ENCODE data around the gene MGST2. TPM values are rescaled to one million over a fixed set of nuclear protein-coding genes. Genes with fewer than 3 reads are reported as not detected.

The MGST2 gene
- total RNA-seq, 2 donors from 2014 or later = 24.3 to 35.5 TPM

GRCh38 chr4:139704915-139705485 is 39.4 kb downstream of the MGST2 start:
- H3K27ac ChIP-seq = no peak overlapping the region
- no peaks in the 10 kb centered on the region for H3K27me3 ChIP-seq (replicated peaks; ENCODE audit: insufficient read depth)
- DNase-seq (ENCODE audit: low spot score) (no peak), ATAC-seq (ENCODE audit: insufficient number of reproducible peaks, low FRiP score, low read depth) (no peak)
- H3K36me3 ChIP-seq = no peaks in the 10 kb centered on the region
- no peaks in the 10 kb centered on the region for H3K4me1 ChIP-seq (ENCODE audit: control insufficient read depth in 1 of 2, low read depth in 2 of 2)
- H3K4me3 ChIP-seq = no peak overlapping the region
- no peaks in the 10 kb centered on the region for H3K9me3 ChIP-seq
- TF ChIP-seq CTCF (IDR thresholded peaks at IDR 0.05) = no peak

GRCh38 chr4:139709660-139710059 is 44.0 kb downstream of the MGST2 start:
- H3K9me3 ChIP-seq = no peaks in the 10 kb centered on the region
- no peak for DNase-seq (ENCODE audit: low spot score)
- no peaks in the 10 kb centered on the region for H3K27me3 ChIP-seq (replicated peaks; ENCODE audit: insufficient read depth)
- H3K4me3 ChIP-seq = no peak overlapping the region
- no peak for TF ChIP-seq CTCF (IDR thresholded peaks at IDR 0.05)
- no peaks in the 10 kb centered on the region for H3K36me3 ChIP-seq
- no peak overlapping the region for H3K27ac ChIP-seq
- peaks cover 11 to 24% of the 10 kb centered on the region in 2 donors for H3K4me1 ChIP-seq (ENCODE audit: control insufficient read depth in 1 of 2, low read depth in 2 of 2)
- ATAC-seq (ENCODE audit: insufficient number of reproducible peaks, low FRiP score, low read depth) = no peak

GRCh38 chr4:139710073-139710472 is 44.5 kb downstream of the MGST2 start:
- Histone ChIP-seq H3K9me3 (no peaks in the 10 kb centered on the region), H3K36me3 (no peaks in the 10 kb centered on the region), H3K4me1 (ENCODE audit: control insufficient read depth in 1 of 2, low read depth in 2 of 2) (peaks cover 11 to 24% of the 10 kb centered on the region in 2 donors), H3K4me3 (no peak overlapping the region), H3K27ac (no peak overlapping the region), H3K27me3 (replicated peaks; ENCODE audit: insufficient read depth) (no peaks in the 10 kb centered on the region)
- no peak for ATAC-seq (ENCODE audit: insufficient number of reproducible peaks, low FRiP score, low read depth)
- DNase-seq (ENCODE audit: low spot score) = no peak
- no peak for TF ChIP-seq CTCF (IDR thresholded peaks at IDR 0.05)

GRCh38 chr4:139711461-139711860 is 45.8 kb downstream of the MGST2 start:
- Histone ChIP-seq H3K36me3 (no peaks in the 10 kb centered on the region), H3K27ac (peak overlapping the region in 1 of 2 donors; percentile 67), H3K27me3 (replicated peaks; ENCODE audit: insufficient read depth) (no peaks in the 10 kb centered on the region), H3K9me3 (no peaks in the 10 kb centered on the region), H3K4me1 (ENCODE audit: control insufficient read depth in 1 of 2, low read depth in 2 of 2) (peaks cover 11 to 33% of the 10 kb centered on the region in 2 donors), H3K4me3 (peak overlapping the region; percentile 34)
- ATAC-seq (ENCODE audit: insufficient number of reproducible peaks, low FRiP score, low read depth) = no peak
- TF ChIP-seq CTCF (IDR thresholded peaks at IDR 0.05) = no peak
- no peak for DNase-seq (ENCODE audit: low spot score)

- H3K9me3 ChIP-seq = no peaks in the 10 kb centered on the region
- peak overlapping the region; percentile 9 for H3K4me3 ChIP-seq
- no peaks in the 10 kb centered on the region for H3K36me3 ChIP-seq
- peaks cover 11 to 33% of the 10 kb centered on the region in 2 donors for H3K4me1 ChIP-seq (ENCODE audit: control insufficient read depth in 1 of 2, low read depth in 2 of 2)
- no peak for ATAC-seq (ENCODE audit: insufficient number of reproducible peaks, low FRiP score, low read depth)
- peak overlapping the region; percentile 30 to 67 for H3K27ac ChIP-seq
- DNase-seq (ENCODE audit: low spot score) = no peak
- no peaks in the 10 kb centered on the region for H3K27me3 ChIP-seq (replicated peaks; ENCODE audit: insufficient read depth)
- TF ChIP-seq CTCF (IDR thresholded peaks at IDR 0.05) = no peak
Observed at GRCh38 chr4:139712882-139713281, 47.3 kb downstream of the MGST2 start.

All from thoracic aorta (tissue), 2 donors.